IMR-90 (cell line): ENCODE data around the gene STAC. TPM values are rescaled to one million over a fixed set of nuclear protein-coding genes. Genes with fewer than 3 reads are reported as not detected.
A peak's percentile ranks its signal among the peaks of the same experiment; 100 is the strongest.

Source experiments
- ATAC-seq: fragments of 200-7000 bp; cut with Tn5 transposase; 2 replicates; pipeline ENCODE4 v1.9.1; 2020; ENCODE audit warnings: low read depth, mild to moderate bottlenecking, moderate library complexity
- BruUV-seq: library from RNA; stranded (reverse); fragments of 400-500 nt; replicated peaks from 2 replicates; lab custom pipeline; 2021; lab: Mats Ljungman, UMichigan
- CTCF ChIA-PET: fragments of 300-600 bp; formaldehyde crosslinking; extraction: SDS; loops from one replicate; lab custom pipeline; 2021; ENCODE audit warnings: antibody characterized with exemption; lab: Yijun Ruan, JAX
- POLR2A ChIA-PET: fragments of 300-600 bp; sonication (Branson Sonifier 250); formaldehyde crosslinking; loops from one replicate; lab custom pipeline; 2022; ENCODE audit warnings: antibody characterized with exemption; ENCODE audit not compliant: unreplicated experiment; lab: Charles Lee
- DNase-seq: peaks from one replicate; pipeline ENCODE4 v3.0.0; 2013
- H2AFZ ChIP-seq: replicated peaks from 2 replicates; pipeline ENCODE3; 2013; ENCODE audit warnings: low read length, mild to moderate bottlenecking; ENCODE audit not compliant: poor library complexity
- H2AK5ac ChIP-seq: 2 replicates; pipeline ENCODE4 v1.6.1; 2013; ENCODE audit warnings: low read depth, low read length, inconsistent platforms
- H2AK9ac ChIP-seq: replicated peaks from 2 replicates; pipeline ENCODE3; 2013; ENCODE audit warnings: mild to moderate bottlenecking, low read depth, low read length, moderate library complexity; ENCODE audit not compliant: poor library complexity
- H2BK120ac ChIP-seq: 2 replicates; pipeline ENCODE4 v1.6.1; 2013; ENCODE audit warnings: low read depth, low read length, inconsistent platforms
- H2BK15ac ChIP-seq: 3 replicates; pipeline ENCODE4 v1.6.1; 2013; ENCODE audit warnings: low read depth, low read length, inconsistent platforms
- H2BK20ac ChIP-seq: 2 replicates; pipeline ENCODE4 v1.6.1; 2013; ENCODE audit warnings: low read depth, mild to moderate bottlenecking, inconsistent platforms, low read length, moderate library complexity
- H2BK5ac ChIP-seq: 2 replicates; pipeline ENCODE4 v1.6.1; 2013; ENCODE audit warnings: mild to moderate bottlenecking, low read depth, low read length, inconsistent platforms; ENCODE audit not compliant: poor library complexity, severe bottlenecking
- H3K14ac ChIP-seq: replicated peaks from 2 replicates; pipeline ENCODE4 v1.6.1; 2013; ENCODE audit warnings: low read depth, low read length, inconsistent platforms
- H3K18ac ChIP-seq: 2 replicates; pipeline ENCODE4 v1.6.1; 2013; ENCODE audit warnings: low read depth, low read length, control low read depth
- H3K23ac ChIP-seq: 2 replicates; pipeline ENCODE4 v1.6.1; 2013; ENCODE audit warnings: low read depth, low read length, inconsistent platforms
- H3K27ac ChIP-seq: 2 replicates; pipeline ENCODE4 v1.5.1; 2013; ENCODE audit warnings: mild to moderate bottlenecking, control low read depth, low read length; ENCODE audit not compliant: insufficient read depth
- H3K27me3 ChIP-seq: 2 replicates; pipeline ENCODE4 v1.6.1; 2013; ENCODE audit warnings: low read length; ENCODE audit not compliant: control insufficient read depth, insufficient read depth
- H3K36me3 ChIP-seq: 2 replicates; pipeline ENCODE4 v1.6.1; 2013; ENCODE audit warnings: low read length, mixed read lengths; ENCODE audit not compliant: control insufficient read depth, insufficient read depth
- H3K4ac ChIP-seq: 2 replicates; pipeline ENCODE4 v1.6.1; 2013; ENCODE audit warnings: low read depth, low read length, inconsistent platforms
- H3K4me1 ChIP-seq: 2 replicates; pipeline ENCODE4 v1.6.1; 2013; ENCODE audit warnings: low read length, mixed read lengths; ENCODE audit not compliant: control insufficient read depth, insufficient read depth
- H3K4me2 ChIP-seq: 2 replicates; pipeline ENCODE4 v1.6.1; 2013; ENCODE audit warnings: low read depth, mild to moderate bottlenecking, control low read depth, low read length, moderate library complexity
- H3K4me3 ChIP-seq: 2 replicates; pipeline ENCODE4 v1.5.1; 2013; ENCODE audit warnings: low read depth, mild to moderate bottlenecking, control low read depth, low read length, moderate library complexity; ENCODE audit not compliant: insufficient read depth
- H3K56ac ChIP-seq: 2 replicates; pipeline ENCODE4 v1.6.1; 2013; ENCODE audit warnings: low read length, inconsistent platforms; ENCODE audit not compliant: insufficient read depth; ENCODE audit errors: extremely low read depth
- H3K79me1 ChIP-seq, 2 experiments: 2 replicates each; pipeline ENCODE4 v1.6.1; 2013; ENCODE audit warnings: low read length in 2 of 2, inconsistent platforms in 1 of 2, low read depth in 1 of 2
- H3K9ac ChIP-seq: 2 replicates; pipeline ENCODE4 v1.6.1; 2013; ENCODE audit warnings: low read depth, low read length, control low read depth
- H3K9me1 ChIP-seq: 2 replicates; pipeline ENCODE4 v1.6.1; 2013; ENCODE audit warnings: low read length, inconsistent platforms; ENCODE audit not compliant: insufficient read depth
- H3K9me3 ChIP-seq: 2 replicates; pipeline ENCODE4 v1.6.1; 2013; ENCODE audit warnings: low read length; ENCODE audit not compliant: control insufficient read depth, insufficient read depth
- H4K20me1 ChIP-seq: 2 replicates; pipeline ENCODE4 v1.6.1; 2013; ENCODE audit warnings: low read length, inconsistent platforms; ENCODE audit not compliant: insufficient read depth
- H4K5ac ChIP-seq: 2 replicates; pipeline ENCODE4 v1.6.1; 2013; ENCODE audit warnings: mild to moderate bottlenecking, low read depth, low read length, control low read depth
- H4K8ac ChIP-seq, 2 experiments: 2 replicates each; pipeline ENCODE4 v1.6.1; 2013; ENCODE audit warnings: low read depth in 2 of 2, low read length in 2 of 2, control low read depth in 1 of 2, inconsistent platforms in 1 of 2
- H4K91ac ChIP-seq: 2 replicates; pipeline ENCODE4 v1.6.1; 2013; ENCODE audit warnings: low read depth, low read length, inconsistent platforms; ENCODE audit not compliant: insufficient read depth
- BHLHE40 ChIP-seq: fragments of 150-350 bp; IDR thresholded peaks from 2 replicates; pipeline ENCODE4 v1.6.1; 2016; ENCODE audit warnings: mild to moderate bottlenecking, low read depth, low read length
- CEBPB ChIP-seq: IDR thresholded peaks from 2 replicates; pipeline ENCODE4 v1.6.1; 2012; ENCODE audit warnings: low read depth, low read length, improper control_type of control experiment
- CHD1 ChIP-seq: IDR thresholded peaks from 2 replicates; pipeline ENCODE4 v1.6.1; 2012; ENCODE audit warnings: low read depth, low read length, improper control_type of control experiment
- CTCF ChIP-seq: conservative IDR thresholded peaks from 2 replicates; pipeline ENCODE4 v1.5.1; 2012; ENCODE audit warnings: mild to moderate bottlenecking, low read depth, low read length, improper control_type of control experiment
- FOS ChIP-seq: fragments of 150-350 bp; IDR thresholded peaks from 2 replicates; pipeline ENCODE4 v1.6.1; 2016; ENCODE audit warnings: low read depth, low read length
- MAFK ChIP-seq: IDR thresholded peaks from 2 replicates; pipeline ENCODE4 v1.6.1; 2012; ENCODE audit warnings: low read depth, low read length, improper control_type of control experiment
- MAZ ChIP-seq: IDR thresholded peaks from 2 replicates; pipeline ENCODE4 v1.6.1; 2012; ENCODE audit warnings: low read depth, mild to moderate bottlenecking, low read length, improper control_type of control experiment, moderate library complexity, borderline replicate concordance
- MXI1 ChIP-seq: IDR thresholded peaks from 2 replicates; pipeline ENCODE4 v1.6.1; 2012; ENCODE audit warnings: low read depth, mild to moderate bottlenecking, low read length, moderate library complexity, borderline replicate concordance
- NFE2L2 ChIP-seq: fragments of 150-350 bp; IDR thresholded peaks from 2 replicates; pipeline ENCODE4 v1.6.1; 2016; ENCODE audit warnings: low read depth, mild to moderate bottlenecking, low read length
- POLR2A ChIP-seq: IDR thresholded peaks from 2 replicates; pipeline ENCODE4 v1.6.1; 2012; ENCODE audit warnings: mild to moderate bottlenecking, low read depth, low read length
- RAD21 ChIP-seq: IDR thresholded peaks from 2 replicates; pipeline ENCODE4 v1.6.1; 2012; ENCODE audit warnings: low read length, improper control_type of control experiment
- RCOR1 ChIP-seq: IDR thresholded peaks from 2 replicates; pipeline ENCODE4 v1.6.1; 2012; ENCODE audit warnings: mild to moderate bottlenecking, low read length, improper control_type of control experiment; ENCODE audit not compliant: insufficient replicate concordance
- RFX5 ChIP-seq: IDR thresholded peaks from 2 replicates; pipeline ENCODE4 v1.8.0; 2012; ENCODE audit warnings: low read depth, mild to moderate bottlenecking, low read length, moderate library complexity
- SMC3 ChIP-seq: fragments of 150-350 bp; IDR thresholded peaks from 2 replicates; pipeline ENCODE4 v1.6.1; 2016; ENCODE audit warnings: low read depth, mild to moderate bottlenecking, antibody characterized with exemption, low read length, moderate library complexity
- USF2 ChIP-seq: fragments of 150-350 bp; IDR thresholded peaks from 2 replicates; pipeline ENCODE4 v1.6.1; 2017; ENCODE audit warnings: mild to moderate bottlenecking, antibody characterized with exemption, low read length, low read depth
- WGBS, 2 experiments: methylation state at CpG; one replicate each; pipeline versions ENCODE4 v1.1.5 to v1.1.7; 2013; ENCODE audit warnings: missing lambda C conversion rate in 2 of 2; ENCODE audit not compliant: insufficient read length in 1 of 2; ENCODE audit errors: extremely low coverage in 2 of 2; 5-methylcytosine and 5-hydroxymethylcytosine counted together
- dilution Hi-C: fragments of 300-500 bp; cut with HindIII; formaldehyde crosslinking; loops from one replicate; pipeline ENCODE4 v1.14.3; 2018; ENCODE audit warnings: low sequenced_read_pairs; ENCODE audit not compliant: unreplicated experiment
- in situ Hi-C: fragments of 300-500 bp; cut with MboI; formaldehyde crosslinking; loops from 3 replicates; pipeline ENCODE4 v1.14.3; 2019; ENCODE audit warnings: low sequenced_read_pairs, inconsistent platforms, mixed read lengths
- intact Hi-C: fragments of 100-400 bp; cut with micrococcal nuclease; formaldehyde crosslinking; loops from 2 replicates; pipeline ENCODE4 v1.10.0; 2022
- polyA plus RNA-seq, 3 experiments: library from polyadenylated mRNA; depleted of rRNA; stranded (reverse); fragments of >200 nt; gene quantifications; 2 replicates each; pipeline ENCODE4 v1.2.3, GENCODE V29; 2012; ENCODE audit warnings: low replicate concordance in 1 of 3
- total RNA-seq: library from RNA; depleted of rRNA; stranded (reverse); fragments of >200 nt; gene quantifications from 2 replicates; pipeline ENCODE4 v1.2.3, GENCODE V29; 2012

The STAC gene
- total and polyA plus RNA-seq, 2 of the 4 experiments (the other 2 are of a cell fraction) = 0.19 to 0.36 TPM

- 33% methylated on average over 1 of the region's 2 CpGs; no CpG with 5 or more reads in 1 of the 2 experiments for WGBS, 2 experiments
These were observed 176.9 kb downstream of the STAC start for GRCh38 chr3:36557021-36557707.

More at GRCh38 chr3:36557021-36557707, 176.9 kb downstream of the STAC start:
- CTCF ChIA-PET = no interaction called here
- H3K4me2 ChIP-seq = no peak overlapping the region
- H3K9ac ChIP-seq = no peak overlapping the region
- no peak overlapping the region for H3K14ac ChIP-seq
- H3K27ac ChIP-seq = no peak overlapping the region
- no peak overlapping the region for H2AK9ac ChIP-seq
- H3K4me1 ChIP-seq = no peaks in the 10 kb centered on the region
- no peak overlapping the region for H4K5ac ChIP-seq
- H2AK5ac ChIP-seq = no peak overlapping the region
- H3K56ac ChIP-seq = no peak overlapping the region
- intact Hi-C loops (no loop called here), dilution Hi-C loops (no loop called here), in situ Hi-C loops (no loop called here)
- H4K20me1 ChIP-seq = no peaks in the 10 kb centered on the region
- no peak overlapping the region for H3K4me3 ChIP-seq
- POLR2A ChIA-PET = no interaction called here
- no peak overlapping the region for H2BK20ac ChIP-seq
- no peaks in the 10 kb centered on the region for H3K79me1 ChIP-seq
- peak overlapping the region; percentile 15 for H2AFZ ChIP-seq
- H3K18ac ChIP-seq = no peak overlapping the region
- ATAC-seq (no peak), DNase-seq (no peak)
- H2BK120ac ChIP-seq = no peak overlapping the region
- no peaks in the 10 kb centered on the region for H3K36me3 ChIP-seq
- no peaks in the 10 kb centered on the region for H3K27me3 ChIP-seq
- no peak overlapping the region for H4K8ac ChIP-seq
- no peak overlapping the region for H2BK15ac ChIP-seq
- H4K91ac ChIP-seq = no peak overlapping the region
- H2BK5ac ChIP-seq = no peak overlapping the region
- no peak for TF ChIP-seq MXI1
- no peak for TF ChIP-seq CHD1
- TF ChIP-seq RCOR1 = no peak
- TF ChIP-seq POLR2A = no peak
- no peak for TF ChIP-seq RAD21
- TF ChIP-seq SMC3 = no peak
- TF ChIP-seq NFE2L2 = no peak
- no peak for TF ChIP-seq RFX5
- TF ChIP-seq MAZ = no peak
- TF ChIP-seq USF2 = no peak
- TF ChIP-seq BHLHE40 = no peak
- no peak for TF ChIP-seq CTCF
- TF ChIP-seq MAFK = no peak
- no peak for TF ChIP-seq FOS
- TF ChIP-seq CEBPB = no peak
- H3K9me3 ChIP-seq = no peaks in the 10 kb centered on the region
- BruUV-seq = no TSS peak
- no peak overlapping the region for H3K4ac ChIP-seq
- no peak overlapping the region for H3K23ac ChIP-seq
- no peaks in the 10 kb centered on the region for H3K9me1 ChIP-seq
